ENCODE data around the gene KCNH5.

The KCNH5 gene

GRCh38 chr14:62696331-62696924, 348.8 kb downstream of the KCNH5 start:
- H3K27me3 ChIP-seq (ENCODE audit: control insufficient read depth in 5 of 5, insufficient read depth in 4 of 5, low read length in 5 of 5) = no peaks in the 10 kb centered on the region

GRCh38 chr14:62694075-62694474, 351.2 kb downstream of the KCNH5 start:
- Histone ChIP-seq H3K4me1 (ENCODE audit: control insufficient read depth in 5 of 5, insufficient read depth in 5 of 5, low read length in 5 of 5) (peaks cover 0 to 3% (median 0%) of the 10 kb centered on the region in 5 donors), H3K27ac (ENCODE audit: low read depth, low read length) (no peak overlapping the region), H3K27me3 (ENCODE audit: control insufficient read depth in 5 of 5, insufficient read depth in 4 of 5, low read length in 5 of 5) (no peaks in the 10 kb centered on the region)

More at GRCh38 chr14:62696331-62696924, 348.8 kb downstream of the KCNH5 start:
- H3K4me3 ChIP-seq (ENCODE audit: low read depth in 1 of 5, low read length in 5 of 5) = no peak overlapping the region
- H3K36me3 ChIP-seq (ENCODE audit: control insufficient read depth in 5 of 5, insufficient read depth in 5 of 5, low read length in 5 of 5) = no peaks in the 10 kb centered on the region
- no peak overlapping the region for H3K9ac ChIP-seq (ENCODE audit: low read length in 5 of 5)
- H3K4me1 ChIP-seq (ENCODE audit: control insufficient read depth in 5 of 5, insufficient read depth in 5 of 5, low read length in 5 of 5) = peaks cover 0 to 3% (median 0%) of the 10 kb centered on the region in 5 donors
- H3K9me3 ChIP-seq (ENCODE audit: control insufficient read depth in 5 of 5, low read length in 5 of 5) = no peaks in the 10 kb centered on the region
- H3K27ac ChIP-seq (ENCODE audit: low read depth, low read length) = no peak overlapping the region

GRCh38 chr14:62692490-62693106, 352.7 kb downstream of the KCNH5 start:
- Histone ChIP-seq H3K27ac (ENCODE audit: low read depth, low read length) (no peak overlapping the region), H3K27me3 (ENCODE audit: control insufficient read depth in 5 of 5, insufficient read depth in 4 of 5, low read length in 5 of 5) (no peaks in the 10 kb centered on the region), H3K9ac (ENCODE audit: low read length in 5 of 5) (no peak overlapping the region), H3K9me3 (ENCODE audit: control insufficient read depth in 5 of 5, low read length in 5 of 5) (peaks cover 0 to 6% (median 3%) of the 10 kb centered on the region in 5 donors), H3K36me3 (ENCODE audit: control insufficient read depth in 5 of 5, insufficient read depth in 5 of 5, low read length in 5 of 5) (no peaks in the 10 kb centered on the region), H3K4me3 (ENCODE audit: low read depth in 1 of 5, low read length in 5 of 5) (no peak overlapping the region), H3K4me1 (ENCODE audit: control insufficient read depth in 5 of 5, insufficient read depth in 5 of 5, low read length in 5 of 5) (peaks cover 0 to 3% (median 0%) of the 10 kb centered on the region in 5 donors)

More at GRCh38 chr14:62694075-62694474, 351.2 kb downstream of the KCNH5 start:
- Histone ChIP-seq H3K9me3 (ENCODE audit: control insufficient read depth in 5 of 5, low read length in 5 of 5) (no peaks in the 10 kb centered on the region), H3K36me3 (ENCODE audit: control insufficient read depth in 5 of 5, insufficient read depth in 5 of 5, low read length in 5 of 5) (no peaks in the 10 kb centered on the region), H3K9ac (ENCODE audit: low read length in 5 of 5) (no peak overlapping the region), H3K4me3 (ENCODE audit: low read depth in 1 of 5, low read length in 5 of 5) (no peak overlapping the region)

- no peaks in the 10 kb centered on the region for H3K27me3 ChIP-seq (ENCODE audit: control insufficient read depth in 5 of 5, insufficient read depth in 4 of 5, low read length in 5 of 5)
- H3K27ac ChIP-seq (ENCODE audit: low read depth, low read length) = no peak overlapping the region
These were observed 353.4 kb downstream of the KCNH5 start for GRCh38 chr14:62691647-62692489.

GRCh38 chr14:62689733-62690132, 355.5 kb downstream of the KCNH5 start:
- Histone ChIP-seq H3K36me3 (ENCODE audit: control insufficient read depth in 5 of 5, insufficient read depth in 5 of 5, low read length in 5 of 5) (no peaks in the 10 kb centered on the region), H3K27ac (ENCODE audit: low read depth, low read length) (no peak overlapping the region), H3K9ac (ENCODE audit: low read length in 5 of 5) (no peak overlapping the region), H3K4me1 (ENCODE audit: control insufficient read depth in 5 of 5, insufficient read depth in 5 of 5, low read length in 5 of 5) (peaks cover 0 to 3% (median 0%) of the 10 kb centered on the region in 5 donors), H3K4me3 (ENCODE audit: low read depth in 1 of 5, low read length in 5 of 5) (no peak overlapping the region), H3K27me3 (ENCODE audit: control insufficient read depth in 5 of 5, insufficient read depth in 4 of 5, low read length in 5 of 5) (no peaks in the 10 kb centered on the region), H3K9me3 (ENCODE audit: control insufficient read depth in 5 of 5, low read length in 5 of 5) (peaks cover 0 to 7% (median 4%) of the 10 kb centered on the region in 5 donors)

More at GRCh38 chr14:62691647-62692489, 353.4 kb downstream of the KCNH5 start:
- Histone ChIP-seq H3K9ac (ENCODE audit: low read length in 5 of 5) (no peak overlapping the region), H3K4me3 (ENCODE audit: low read depth in 1 of 5, low read length in 5 of 5) (no peak overlapping the region), H3K4me1 (ENCODE audit: control insufficient read depth in 5 of 5, insufficient read depth in 5 of 5, low read length in 5 of 5) (peaks cover 0 to 3% (median 0%) of the 10 kb centered on the region in 5 donors), H3K9me3 (ENCODE audit: control insufficient read depth in 5 of 5, low read length in 5 of 5) (peaks cover 0 to 7% (median 4%) of the 10 kb centered on the region in 5 donors), H3K36me3 (ENCODE audit: control insufficient read depth in 5 of 5, insufficient read depth in 5 of 5, low read length in 5 of 5) (no peaks in the 10 kb centered on the region)

- Histone ChIP-seq H3K27me3 (ENCODE audit: control insufficient read depth in 5 of 5, insufficient read depth in 4 of 5, low read length in 5 of 5) (no peaks in the 10 kb centered on the region), H3K9ac (ENCODE audit: low read length in 5 of 5) (no peak overlapping the region), H3K9me3 (ENCODE audit: control insufficient read depth in 5 of 5, low read length in 5 of 5) (peaks cover 0 to 7% (median 4%) of the 10 kb centered on the region in 5 donors), H3K4me1 (ENCODE audit: control insufficient read depth in 5 of 5, insufficient read depth in 5 of 5, low read length in 5 of 5) (peaks cover 0 to 3% (median 0%) of the 10 kb centered on the region in 5 donors), H3K4me3 (ENCODE audit: low read depth in 1 of 5, low read length in 5 of 5) (no peak overlapping the region), H3K27ac (ENCODE audit: low read depth, low read length) (no peak overlapping the region), H3K36me3 (ENCODE audit: control insufficient read depth in 5 of 5, insufficient read depth in 5 of 5, low read length in 5 of 5) (no peaks in the 10 kb centered on the region)
These were observed 357.4 kb downstream of the KCNH5 start for GRCh38 chr14:62687818-62688217.

GRCh38 chr14:62684376-62684775, 360.9 kb downstream of the KCNH5 start:
- Histone ChIP-seq H3K9me3 (ENCODE audit: control insufficient read depth in 5 of 5, low read length in 5 of 5) (peaks cover 0 to 7% (median 4%) of the 10 kb centered on the region in 5 donors), H3K36me3 (ENCODE audit: control insufficient read depth in 5 of 5, insufficient read depth in 5 of 5, low read length in 5 of 5) (no peaks in the 10 kb centered on the region), H3K4me3 (ENCODE audit: low read depth in 1 of 5, low read length in 5 of 5) (no peak overlapping the region), H3K27ac (ENCODE audit: low read depth, low read length) (no peak overlapping the region), H3K4me1 (ENCODE audit: control insufficient read depth in 5 of 5, insufficient read depth in 5 of 5, low read length in 5 of 5) (no peaks in the 10 kb centered on the region), H3K9ac (ENCODE audit: low read length in 5 of 5) (no peak overlapping the region), H3K27me3 (ENCODE audit: control insufficient read depth in 5 of 5, insufficient read depth in 4 of 5, low read length in 5 of 5) (no peaks in the 10 kb centered on the region)

GRCh38 chr14:62682208-62682607, 363.1 kb downstream of the KCNH5 start:
- no peaks in the 10 kb centered on the region for H3K36me3 ChIP-seq (ENCODE audit: control insufficient read depth in 5 of 5, insufficient read depth in 5 of 5, low read length in 5 of 5)
- no peak overlapping the region for H3K4me3 ChIP-seq (ENCODE audit: low read depth in 1 of 5, low read length in 5 of 5)
- H3K9ac ChIP-seq (ENCODE audit: low read length in 5 of 5) = no peak overlapping the region
- no peaks in the 10 kb centered on the region for H3K4me1 ChIP-seq (ENCODE audit: control insufficient read depth in 5 of 5, insufficient read depth in 5 of 5, low read length in 5 of 5)
- no peak overlapping the region for H3K27ac ChIP-seq (ENCODE audit: low read depth, low read length)
- H3K9me3 ChIP-seq (ENCODE audit: control insufficient read depth in 5 of 5, low read length in 5 of 5) = no peaks in the 10 kb centered on the region
- no peaks in the 10 kb centered on the region for H3K27me3 ChIP-seq (ENCODE audit: control insufficient read depth in 5 of 5, insufficient read depth in 4 of 5, low read length in 5 of 5)

- H3K4me3 ChIP-seq (ENCODE audit: low read depth in 1 of 5, low read length in 5 of 5) = no peak overlapping the region
- no peaks in the 10 kb centered on the region for H3K27me3 ChIP-seq (ENCODE audit: control insufficient read depth in 5 of 5, insufficient read depth in 4 of 5, low read length in 5 of 5)
- H3K9ac ChIP-seq (ENCODE audit: low read length in 5 of 5) = no peak overlapping the region
- H3K27ac ChIP-seq (ENCODE audit: low read depth, low read length) = no peak overlapping the region
- no peaks in the 10 kb centered on the region for H3K36me3 ChIP-seq (ENCODE audit: control insufficient read depth in 5 of 5, insufficient read depth in 5 of 5, low read length in 5 of 5)
- H3K9me3 ChIP-seq (ENCODE audit: control insufficient read depth in 5 of 5, low read length in 5 of 5) = no peaks in the 10 kb centered on the region
- H3K4me1 ChIP-seq (ENCODE audit: control insufficient read depth in 5 of 5, insufficient read depth in 5 of 5, low read length in 5 of 5) = no peaks in the 10 kb centered on the region
These were observed 370.6 kb downstream of the KCNH5 start for GRCh38 chr14:62674563-62675237.
